ENCODE data around the gene ATAD1. TPM values are rescaled to one million over a fixed set of nuclear protein-coding genes. Genes with fewer than 3 reads are reported as not detected.

The ATAD1 gene
- total and polyA plus RNA-seq, 2 donors (not counting 1 experiment from before 2014, with no cell fraction given) = 34.7 to 49.0 TPM

- H3K79me2 ChIP-seq (ENCODE audit: control insufficient read depth, insufficient read depth, low read length) = no peaks in the 10 kb centered on the region
- H3K4me3 ChIP-seq (replicated peaks in 1 of 4; ENCODE audit: control extremely low read depth in 1 of 4, insufficient read depth in 1 of 4, low read depth in 3 of 4, low read length in 4 of 4) = no peak overlapping the region
- no peaks in the 10 kb centered on the region for H3K9me3 ChIP-seq (ENCODE audit: control insufficient read depth, insufficient read depth, low read depth, low read length)
- no peak overlapping the region for H3K9ac ChIP-seq (ENCODE audit: insufficient read depth, low read length)
- H2AFZ ChIP-seq (ENCODE audit: low read length) = no peak overlapping the region
- no peak for TF ChIP-seq CTCF (conservative IDR thresholded peaks at IDR 0.05 in 1 of 2, IDR thresholded peaks at IDR 0.05 in 1 of 2; ENCODE audit: low read depth in 1 of 2, low read length in 2 of 2)
- no peak for TF ChIP-seq EZH2 (IDR thresholded peaks at IDR 0.05; ENCODE audit: low read length, missing control alignments)
- peaks cover 5% of the 10 kb centered on the region for H3K36me3 ChIP-seq (ENCODE audit: control insufficient read depth, insufficient read depth, low read length)
- H3K27ac ChIP-seq (ENCODE audit: insufficient read depth, low read length) = no peak overlapping the region
- DNase-seq (ENCODE audit: low read depth in 2 of 2) = no peak
- no peaks in the 10 kb centered on the region for H3K4me1 ChIP-seq (ENCODE audit: control insufficient read depth, extremely low read depth, insufficient read depth, low read length)
- no peaks in the 10 kb centered on the region for H3K27me3 ChIP-seq (ENCODE audit: control insufficient read depth, insufficient read depth, low read length)
- no peak overlapping the region for H3K4me2 ChIP-seq (ENCODE audit: extremely low read depth, insufficient read depth, low read length)
- no peaks in the 10 kb centered on the region for H4K20me1 ChIP-seq (ENCODE audit: control insufficient read depth, extremely low read depth, insufficient read depth, low read length)
These were observed 102.3 kb downstream of the ATAD1 start for GRCh38 chr10:87715552-87716347.

- no peak overlapping the region for H3K9ac ChIP-seq (ENCODE audit: insufficient read depth, low read length)
- H3K4me1 ChIP-seq (ENCODE audit: control insufficient read depth, extremely low read depth, insufficient read depth, low read length) = no peaks in the 10 kb centered on the region
- no peaks in the 10 kb centered on the region for H4K20me1 ChIP-seq (ENCODE audit: control insufficient read depth, extremely low read depth, insufficient read depth, low read length)
- no peak overlapping the region for H2AFZ ChIP-seq (ENCODE audit: low read length)
- no peak for DNase-seq (ENCODE audit: low read depth in 2 of 2)
- H3K79me2 ChIP-seq (ENCODE audit: control insufficient read depth, insufficient read depth, low read length) = no peaks in the 10 kb centered on the region
- TF ChIP-seq EZH2 (IDR thresholded peaks at IDR 0.05; ENCODE audit: low read length, missing control alignments) (no peak), CTCF (conservative IDR thresholded peaks at IDR 0.05 in 1 of 2, IDR thresholded peaks at IDR 0.05 in 1 of 2; ENCODE audit: low read depth in 1 of 2, low read length in 2 of 2) (no peak)
- no peak overlapping the region for H3K27ac ChIP-seq (ENCODE audit: insufficient read depth, low read length)
- no peak overlapping the region for H3K4me2 ChIP-seq (ENCODE audit: extremely low read depth, insufficient read depth, low read length)
- H3K36me3 ChIP-seq (ENCODE audit: control insufficient read depth, insufficient read depth, low read length) = peaks cover 7% of the 10 kb centered on the region
- no peaks in the 10 kb centered on the region for H3K9me3 ChIP-seq (ENCODE audit: control insufficient read depth, insufficient read depth, low read depth, low read length)
- H3K27me3 ChIP-seq (ENCODE audit: control insufficient read depth, insufficient read depth, low read length) = no peaks in the 10 kb centered on the region
- no peak overlapping the region for H3K4me3 ChIP-seq (replicated peaks in 1 of 4; ENCODE audit: control extremely low read depth in 1 of 4, insufficient read depth in 1 of 4, low read depth in 3 of 4, low read length in 4 of 4)
These were observed 104.3 kb downstream of the ATAD1 start for GRCh38 chr10:87713707-87714106.

- Histone ChIP-seq H4K20me1 (ENCODE audit: control insufficient read depth, extremely low read depth, insufficient read depth, low read length) (no peaks in the 10 kb centered on the region), H3K4me1 (ENCODE audit: control insufficient read depth, extremely low read depth, insufficient read depth, low read length) (no peaks in the 10 kb centered on the region), H3K9me3 (ENCODE audit: control insufficient read depth, insufficient read depth, low read depth, low read length) (no peaks in the 10 kb centered on the region), H3K79me2 (ENCODE audit: control insufficient read depth, insufficient read depth, low read length) (no peaks in the 10 kb centered on the region), H3K4me2 (ENCODE audit: extremely low read depth, insufficient read depth, low read length) (no peak overlapping the region), H3K27ac (ENCODE audit: insufficient read depth, low read length) (no peak overlapping the region), H3K4me3 (replicated peaks in 1 of 4; ENCODE audit: control extremely low read depth in 1 of 4, insufficient read depth in 1 of 4, low read depth in 3 of 4, low read length in 4 of 4) (no peak overlapping the region), H3K27me3 (ENCODE audit: control insufficient read depth, insufficient read depth, low read length) (no peaks in the 10 kb centered on the region), H3K36me3 (ENCODE audit: control insufficient read depth, insufficient read depth, low read length) (peaks cover 7% of the 10 kb centered on the region), H3K9ac (ENCODE audit: insufficient read depth, low read length) (no peak overlapping the region), H2AFZ (ENCODE audit: low read length) (no peak overlapping the region)
- no peak for DNase-seq (ENCODE audit: low read depth in 2 of 2)
- no peak for TF ChIP-seq CTCF (conservative IDR thresholded peaks at IDR 0.05 in 1 of 2, IDR thresholded peaks at IDR 0.05 in 1 of 2; ENCODE audit: low read depth in 1 of 2, low read length in 2 of 2)
- TF ChIP-seq EZH2 (IDR thresholded peaks at IDR 0.05; ENCODE audit: low read length, missing control alignments) = no peak
These were observed 105.0 kb downstream of the ATAD1 start for GRCh38 chr10:87712913-87713616.

All from fibroblast of lung (primary cell).